Measurements from ENCODE around the gene RPH3AL.
A peak's percentile ranks its signal among the peaks of the same experiment; 100 is the strongest.

Gene RPH3AL

GRCh38 chr17:352421-353212 lies at the start of gene RPH3AL:
Gene RPH3AL (minus strand): TSS chr17:352807. CDS start chr17:327543, 25,264 bp downstream.
- no peak for DNase-seq (ENCODE audit: extremely low read depth in 1 of 2, low read depth in 1 of 2)

GRCh38 chr17:400257-400656 lies 47.6 kb upstream of the RPH3AL start:
- DNase-seq (ENCODE audit: extremely low read depth in 1 of 2, low read depth in 1 of 2) = no peak

GRCh38 chr17:396788-397187 lies 44.2 kb upstream of the RPH3AL start:
- no peak for DNase-seq (ENCODE audit: extremely low read depth in 1 of 2, low read depth in 1 of 2)

- no peak for DNase-seq (ENCODE audit: extremely low read depth in 1 of 2, low read depth in 1 of 2)
These were observed 43.4 kb upstream of the RPH3AL start for GRCh38 chr17:395974-396373.

- DNase-seq (ENCODE audit: extremely low read depth in 1 of 2, low read depth in 1 of 2) = no peak
These were observed 42.6 kb upstream of the RPH3AL start for GRCh38 chr17:395179-395578.

GRCh38 chr17:394718-395095 lies 42.1 kb upstream of the RPH3AL start:
- no peak for DNase-seq (ENCODE audit: extremely low read depth in 1 of 2, low read depth in 1 of 2)

GRCh38 chr17:393806-394717 lies 41.5 kb upstream of the RPH3AL start:
- DNase-seq (ENCODE audit: extremely low read depth in 1 of 2, low read depth in 1 of 2) = no peak

GRCh38 chr17:391850-392249 lies 39.2 kb upstream of the RPH3AL start:
- no peak for DNase-seq (ENCODE audit: extremely low read depth in 1 of 2, low read depth in 1 of 2)

- no peak for DNase-seq (ENCODE audit: extremely low read depth in 1 of 2, low read depth in 1 of 2)
These were observed 37.4 kb upstream of the RPH3AL start for GRCh38 chr17:390025-390424.

- DNase-seq (ENCODE audit: extremely low read depth in 1 of 2, low read depth in 1 of 2) = no peak
These were observed 35.5 kb upstream of the RPH3AL start for GRCh38 chr17:388087-388486.

GRCh38 chr17:386141-386876 lies 33.7 kb upstream of the RPH3AL start:
- peak in 1 of 2 donors; percentile 62 for DNase-seq (ENCODE audit: extremely low read depth in 1 of 2, low read depth in 1 of 2)

- no peak for DNase-seq (ENCODE audit: extremely low read depth in 1 of 2, low read depth in 1 of 2)
These were observed 33.2 kb upstream of the RPH3AL start for GRCh38 chr17:385836-386140.

GRCh38 chr17:385178-385835 lies 32.7 kb upstream of the RPH3AL start:
- peak in 1 of 2 donors; percentile 13 for DNase-seq (ENCODE audit: extremely low read depth in 1 of 2, low read depth in 1 of 2)

GRCh38 chr17:384622-385177 lies 32.1 kb upstream of the RPH3AL start:
- no peak for DNase-seq (ENCODE audit: extremely low read depth in 1 of 2, low read depth in 1 of 2)

GRCh38 chr17:383771-384621 lies 31.4 kb upstream of the RPH3AL start:
- no peak for DNase-seq (ENCODE audit: extremely low read depth in 1 of 2, low read depth in 1 of 2)

GRCh38 chr17:382644-383533 lies 30.3 kb upstream of the RPH3AL start:
- no peak for DNase-seq (ENCODE audit: extremely low read depth in 1 of 2, low read depth in 1 of 2)

GRCh38 chr17:381941-382643 lies 29.5 kb upstream of the RPH3AL start:
- no peak for DNase-seq (ENCODE audit: extremely low read depth in 1 of 2, low read depth in 1 of 2)

GRCh38 chr17:381516-381915 lies 28.9 kb upstream of the RPH3AL start:
- no peak for DNase-seq (ENCODE audit: extremely low read depth in 1 of 2, low read depth in 1 of 2)
